ENCODE results near the gene C1R. TPM values are rescaled to one million over a fixed set of nuclear protein-coding genes. Genes with fewer than 3 reads are reported as not detected.
"Not testable (repeated sequence)": the region's sequence is repeated elsewhere in the genome, so short reads cannot be mapped to it uniquely, and the experiment has no call there.

Gene C1R
- total and polyA plus RNA-seq, 11 donors, result 42.6 to 343 (median 98.5) TPM

- H3K36me3 ChIP-seq, result peaks cover 0 to 8% (median 0%) of the 10 kb centered on the region in 9 donors
- no peak for ATAC-seq
- H3K27ac ChIP-seq, result no peak overlapping the region
- peaks cover 0 to 11% (median 0%) of the 10 kb centered on the region in 9 donors for H3K27me3 ChIP-seq
- no peak for DNase-seq
- intact Hi-C loops (cut with DNase I), result no loop called here
- TF ChIP-seq POLR2A (IDR thresholded peaks at IDR 0.05), result no peak
- no peak for TF ChIP-seq CTCF (IDR thresholded peaks at IDR 0.05)
- 77 to 89% (median 86%) methylated on average over 3 of the region's 3 CpGs for WGBS, 4 donors
- H3K9me3 ChIP-seq, result no peaks in the 10 kb centered on the region
- H3K4me3 ChIP-seq, result no peak overlapping the region
- H3K4me1 ChIP-seq, result peaks cover 0 to 28% (median 3%) of the 10 kb centered on the region in 12 donors
Measured at GRCh38 chr12:7058163-7058845, 33.9 kb downstream of the C1R start.

GRCh38 chr12:7055736-7056135, 36.5 kb downstream of the C1R start:
- ATAC-seq; DNase-seq; H3K4me3 ChIP-seq; H3K36me3 ChIP-seq; H3K9me3 ChIP-seq; H3K27ac ChIP-seq; intact Hi-C loops (cut with DNase I): not testable (repeated sequence)
- Histone ChIP-seq H3K27me3 (peaks cover 0 to 11% (median 0%) of the 10 kb centered on the region in 9 donors), H3K4me1 (peaks cover 0 to 26% (median 0%) of the 10 kb centered on the region in 12 donors)
- 82 to 99% (median 96%) methylated on average over 2 of the region's 2 CpGs for WGBS, 4 donors

GRCh38 chr12:7054925-7055324, 37.3 kb downstream of the C1R start:
- Histone ChIP-seq H3K4me3 (no peak overlapping the region), H3K27ac (no peak overlapping the region), H3K9me3 (no peaks in the 10 kb centered on the region), H3K36me3 (no peaks in the 10 kb centered on the region), H3K4me1 (peaks cover 0 to 18% (median 0%) of the 10 kb centered on the region in 12 donors), H3K27me3 (peaks cover 0 to 11% (median 0%) of the 10 kb centered on the region in 9 donors)
- ATAC-seq, result no peak
- 79 to 93% (median 86%) methylated on average over 4 of the region's 4 CpGs for WGBS, 4 donors
- intact Hi-C loops (cut with DNase I), result no loop called here
- no peak for DNase-seq
- TF ChIP-seq POLR2A (IDR thresholded peaks at IDR 0.05), result no peak
- TF ChIP-seq CTCF (IDR thresholded peaks at IDR 0.05), result no peak

GRCh38 chr12:7049973-7050372, 42.3 kb downstream of the C1R start:
- H3K4me1 ChIP-seq, result peaks cover 0 to 13% (median 0%) of the 10 kb centered on the region in 12 donors
- H3K4me3 ChIP-seq; ATAC-seq; H3K27ac ChIP-seq; intact Hi-C loops (cut with DNase I); H3K36me3 ChIP-seq; H3K9me3 ChIP-seq; DNase-seq: not testable (repeated sequence)
- WGBS, 4 donors, result 91 to 99% (median 97%) methylated on average over 3 of the region's 3 CpGs
- H3K27me3 ChIP-seq, result peaks cover 0 to 10% (median 0%) of the 10 kb centered on the region in 9 donors

- DNase-seq; H3K9me3 ChIP-seq; H3K27ac ChIP-seq; H3K4me3 ChIP-seq; H3K36me3 ChIP-seq; H3K27me3 ChIP-seq; ATAC-seq; intact Hi-C loops (cut with DNase I): not testable (repeated sequence)
- 88 to 91% (median 90%) methylated on average over 10 of the region's 10 CpGs for WGBS, 4 donors
- peaks cover 0 to 13% (median 0%) of the 10 kb centered on the region in 12 donors for H3K4me1 ChIP-seq
Measured at GRCh38 chr12:7049445-7049951, 42.7 kb downstream of the C1R start.

Measured in heart left ventricle (tissue), 16 donors.